HL-60 (cell line): ENCODE measurements around the gene VPS11.

Experiments
- DNase-seq, 2 experiments: peaks; one replicate each; pipeline ENCODE4 v3.0.0-alpha.2; 2010 to 2020; ENCODE audit warnings: low read depth in 1 of 2, low spot score in 1 of 2
- H3K27ac ChIP-seq: fragments of 250-450 bp; sonication (Bioruptor Pico); replicated peaks from 2 replicates; pipeline ENCODE4 v1.5.1; 2020; ENCODE audit warnings: mild to moderate bottlenecking, moderate library complexity
- H3K27me3 ChIP-seq: fragments of 250-450 bp; sonication (Bioruptor Pico); 2 replicates; pipeline ENCODE4 v1.5.1; 2021; ENCODE audit warnings: mild to moderate bottlenecking, moderate library complexity; ENCODE audit not compliant: insufficient read depth, poor library complexity, severe bottlenecking
- H3K4me3 ChIP-seq: replicated peaks from 2 replicates; pipeline ENCODE4 v1.5.1; 2011; ENCODE audit warnings: mild to moderate bottlenecking, control low read depth, low read length; ENCODE audit not compliant: insufficient read depth
- GABPA ChIP-seq: IDR thresholded peaks from 2 replicates; pipeline ENCODE4 v1.6.1; 2012; ENCODE audit warnings: low read depth
- POLR2AphosphoS5 ChIP-seq: IDR thresholded peaks from 2 replicates; pipeline ENCODE4 v1.6.1; 2012; ENCODE audit warnings: low read depth
- SPI1 ChIP-seq: IDR thresholded peaks from 2 replicates; pipeline ENCODE4 v1.6.1; 2012; ENCODE audit warnings: low read depth, mild to moderate bottlenecking, borderline replicate concordance
- TF ChIP-seq, protein P1 (sequence below): IDR thresholded peaks from one replicate; pipeline ENCODE4 v1.5.1; 2011; ENCODE audit warnings: low read length, control low read depth, inconsistent platforms; ENCODE audit not compliant: insufficient read depth
- TF ChIP-seq, protein P2 (sequence below): IDR thresholded peaks from 2 replicates; pipeline ENCODE4 v1.6.1; 2012; ENCODE audit warnings: low read depth; ENCODE audit not compliant: insufficient replicate concordance

The VPS11 gene

DNA sequence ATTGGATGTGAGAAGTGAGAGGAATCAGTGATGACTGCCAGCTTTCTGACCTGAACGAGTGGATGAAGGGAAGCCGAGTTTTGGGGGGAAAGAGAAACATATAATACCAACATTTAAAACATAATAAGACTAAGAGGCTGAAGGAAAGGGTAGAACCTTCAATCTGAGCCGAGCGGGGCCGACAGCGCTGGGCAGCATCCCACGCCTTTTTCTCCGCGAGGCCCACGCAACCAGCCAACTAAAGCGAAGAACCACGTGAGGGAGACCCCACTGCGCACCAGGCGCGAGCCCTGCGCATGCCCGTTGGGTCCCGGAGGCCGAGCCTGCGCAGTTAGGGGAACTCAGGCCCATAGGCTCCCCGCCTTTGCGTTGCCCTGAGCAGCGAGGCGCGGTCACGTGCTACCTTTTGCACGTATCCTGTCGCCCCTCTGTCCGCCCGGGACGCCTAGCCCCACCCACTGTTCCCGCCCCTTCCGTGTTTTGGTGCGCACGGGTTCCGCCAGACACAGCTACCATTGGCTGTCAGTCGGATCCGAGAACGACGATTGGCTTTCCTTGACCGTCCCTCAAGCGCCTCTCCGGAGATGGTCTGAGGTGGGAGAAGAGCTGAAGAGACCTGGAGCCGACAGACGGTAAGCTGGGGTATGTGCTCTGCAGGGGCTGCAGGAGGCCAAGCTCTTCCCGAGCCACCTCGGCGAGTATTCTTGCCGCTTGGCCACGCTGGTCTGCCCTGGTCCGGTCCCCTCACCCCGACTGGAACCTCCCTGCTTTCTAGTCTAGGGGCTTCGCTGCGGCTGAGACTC lies 53.6 kb downstream of the VPS11 start, which contains the start of gene HINFP:
HINFP (plus strand) TSS at position 573 of the 803 bp plus-strand sequence. CDS start 5,365 bp downstream, outside the sequence.
- TF ChIP-seq, protein P1, sequence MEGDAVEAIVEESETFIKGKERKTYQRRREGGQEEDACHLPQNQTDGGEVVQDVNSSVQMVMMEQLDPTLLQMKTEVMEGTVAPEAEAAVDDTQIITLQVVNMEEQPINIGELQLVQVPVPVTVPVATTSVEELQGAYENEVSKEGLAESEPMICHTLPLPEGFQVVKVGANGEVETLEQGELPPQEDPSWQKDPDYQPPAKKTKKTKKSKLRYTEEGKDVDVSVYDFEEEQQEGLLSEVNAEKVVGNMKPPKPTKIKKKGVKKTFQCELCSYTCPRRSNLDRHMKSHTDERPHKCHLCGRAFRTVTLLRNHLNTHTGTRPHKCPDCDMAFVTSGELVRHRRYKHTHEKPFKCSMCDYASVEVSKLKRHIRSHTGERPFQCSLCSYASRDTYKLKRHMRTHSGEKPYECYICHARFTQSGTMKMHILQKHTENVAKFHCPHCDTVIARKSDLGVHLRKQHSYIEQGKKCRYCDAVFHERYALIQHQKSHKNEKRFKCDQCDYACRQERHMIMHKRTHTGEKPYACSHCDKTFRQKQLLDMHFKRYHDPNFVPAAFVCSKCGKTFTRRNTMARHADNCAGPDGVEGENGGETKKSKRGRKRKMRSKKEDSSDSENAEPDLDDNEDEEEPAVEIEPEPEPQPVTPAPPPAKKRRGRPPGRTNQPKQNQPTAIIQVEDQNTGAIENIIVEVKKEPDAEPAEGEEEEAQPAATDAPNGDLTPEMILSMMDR: no peak
- peak; percentile 19; the same call in 1 of the 2 replicates for TF ChIP-seq SPI1
- TF ChIP-seq GABPA: peak; percentile 64; the same call in 1 of the 2 replicates
- peak; percentile 84 for TF ChIP-seq POLR2AphosphoS5
- H3K27me3 ChIP-seq: no peaks in the 10 kb centered on the region
- H3K4me3 ChIP-seq: peak within 1 kb of the TSS; percentile 94
- DNase-seq: peak; percentile 99 to 100
- peak within 1 kb of the TSS; percentile 73 for H3K27ac ChIP-seq

DNA sequence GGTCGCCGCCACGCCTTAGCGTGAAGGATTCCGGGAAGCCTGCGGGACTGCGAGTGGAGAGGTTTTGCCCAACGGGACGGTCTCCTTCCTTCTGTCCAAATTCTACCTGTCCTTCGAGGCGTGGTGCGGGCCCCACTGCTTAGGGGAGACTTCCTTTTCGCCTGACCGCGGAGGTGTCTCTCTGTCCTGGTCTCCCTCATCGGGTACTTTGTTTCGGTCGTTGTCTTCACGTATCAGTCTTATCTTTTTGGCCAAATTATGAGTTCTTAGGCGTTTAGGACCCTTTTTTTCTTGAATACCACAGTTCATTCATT lies 54.1 kb downstream of the VPS11 start:
- no peaks in the 10 kb centered on the region for H3K27me3 ChIP-seq
- TF ChIP-seq SPI1 (no peak), POLR2AphosphoS5 (no peak), GABPA (no peak)
- peak overlapping the region; percentile 94 for H3K4me3 ChIP-seq
- DNase-seq: no peak
- peak overlapping the region; percentile 73 for H3K27ac ChIP-seq

DNA sequence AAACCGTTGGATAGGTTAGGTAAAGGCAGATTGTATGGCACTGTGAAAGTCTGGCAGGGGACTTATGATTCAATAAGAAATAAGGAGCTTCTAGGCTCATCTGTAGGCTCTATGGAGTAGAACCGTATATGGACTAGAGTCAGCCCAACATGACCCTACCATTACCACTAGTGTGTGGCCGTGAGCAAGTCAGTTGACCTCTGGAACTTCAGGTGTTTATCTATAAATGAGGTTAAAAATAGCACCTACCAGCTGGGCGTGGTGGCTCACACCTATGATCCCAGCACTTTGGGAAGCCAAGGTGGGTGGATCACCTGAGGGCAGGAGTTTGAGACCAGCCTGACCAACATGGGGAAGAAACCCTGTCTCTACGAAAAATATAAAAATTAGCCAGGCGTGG lies 58.2 kb downstream of the VPS11 start:
- no peak for DNase-seq
- Histone ChIP-seq H3K27me3 (no peaks in the 10 kb centered on the region), H3K4me3 (no peak overlapping the region), H3K27ac (no peak overlapping the region)
- TF ChIP-seq POLR2AphosphoS5 (no peak), SPI1 (no peak), GABPA (no peak)
- TF ChIP-seq, protein P1: no peak
- TF ChIP-seq, protein P2, sequence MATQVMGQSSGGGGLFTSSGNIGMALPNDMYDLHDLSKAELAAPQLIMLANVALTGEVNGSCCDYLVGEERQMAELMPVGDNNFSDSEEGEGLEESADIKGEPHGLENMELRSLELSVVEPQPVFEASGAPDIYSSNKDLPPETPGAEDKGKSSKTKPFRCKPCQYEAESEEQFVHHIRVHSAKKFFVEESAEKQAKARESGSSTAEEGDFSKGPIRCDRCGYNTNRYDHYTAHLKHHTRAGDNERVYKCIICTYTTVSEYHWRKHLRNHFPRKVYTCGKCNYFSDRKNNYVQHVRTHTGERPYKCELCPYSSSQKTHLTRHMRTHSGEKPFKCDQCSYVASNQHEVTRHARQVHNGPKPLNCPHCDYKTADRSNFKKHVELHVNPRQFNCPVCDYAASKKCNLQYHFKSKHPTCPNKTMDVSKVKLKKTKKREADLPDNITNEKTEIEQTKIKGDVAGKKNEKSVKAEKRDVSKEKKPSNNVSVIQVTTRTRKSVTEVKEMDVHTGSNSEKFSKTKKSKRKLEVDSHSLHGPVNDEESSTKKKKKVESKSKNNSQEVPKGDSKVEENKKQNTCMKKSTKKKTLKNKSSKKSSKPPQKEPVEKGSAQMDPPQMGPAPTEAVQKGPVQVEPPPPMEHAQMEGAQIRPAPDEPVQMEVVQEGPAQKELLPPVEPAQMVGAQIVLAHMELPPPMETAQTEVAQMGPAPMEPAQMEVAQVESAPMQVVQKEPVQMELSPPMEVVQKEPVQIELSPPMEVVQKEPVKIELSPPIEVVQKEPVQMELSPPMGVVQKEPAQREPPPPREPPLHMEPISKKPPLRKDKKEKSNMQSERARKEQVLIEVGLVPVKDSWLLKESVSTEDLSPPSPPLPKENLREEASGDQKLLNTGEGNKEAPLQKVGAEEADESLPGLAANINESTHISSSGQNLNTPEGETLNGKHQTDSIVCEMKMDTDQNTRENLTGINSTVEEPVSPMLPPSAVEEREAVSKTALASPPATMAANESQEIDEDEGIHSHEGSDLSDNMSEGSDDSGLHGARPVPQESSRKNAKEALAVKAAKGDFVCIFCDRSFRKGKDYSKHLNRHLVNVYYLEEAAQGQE: no peak

DNA sequence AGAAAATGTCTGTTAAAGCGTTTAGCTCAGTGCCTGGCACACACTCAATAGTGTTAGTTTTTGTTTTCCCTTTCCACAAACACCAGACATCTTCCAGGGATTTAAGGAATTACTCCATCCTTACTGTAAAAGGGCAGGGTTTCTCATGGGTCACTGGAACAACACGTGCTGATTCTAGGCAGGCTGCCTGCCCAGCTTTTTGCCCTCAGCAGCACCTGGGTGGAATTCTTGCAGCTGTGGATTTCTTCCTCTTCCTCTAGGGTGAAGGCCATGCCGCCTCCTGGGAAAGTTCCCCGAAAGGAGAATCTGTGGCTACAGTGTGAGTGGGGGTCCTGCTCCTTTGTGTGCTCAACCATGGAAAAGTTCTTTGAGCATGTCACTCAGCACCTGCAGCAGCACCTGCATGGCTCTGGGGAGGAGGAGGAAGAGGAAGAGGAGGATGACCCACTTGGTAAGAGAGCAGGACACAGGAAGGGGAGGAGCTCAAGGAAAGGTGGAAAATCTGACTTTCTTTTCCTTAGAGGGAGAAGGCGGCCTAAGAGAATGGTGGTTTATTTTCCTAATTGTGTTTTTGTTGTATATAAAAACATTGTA lies 59.2 kb downstream of the VPS11 start:
- TF ChIP-seq, protein P1: no peak
- TF ChIP-seq POLR2AphosphoS5 (no peak), GABPA (no peak), SPI1 (no peak)
- TF ChIP-seq, protein P2: no peak
- no peaks in the 10 kb centered on the region for H3K27me3 ChIP-seq
- H3K4me3 ChIP-seq: no peak overlapping the region
- no peak overlapping the region for H3K27ac ChIP-seq
- DNase-seq: no peak
